Suppressor macrophage (primary cell): ENCODE results near the gene CEP112.
"Not testable (repeated sequence)": the region's sequence is repeated elsewhere in the genome, so short reads cannot be mapped to it uniquely, and the experiment has no call there.

Experiments used
- DNase-seq, 4 experiments: peaks; one replicate each; pipeline ENCODE4 v3.0.0-alpha.2; 2020 to 2022

Gene CEP112

DNA sequence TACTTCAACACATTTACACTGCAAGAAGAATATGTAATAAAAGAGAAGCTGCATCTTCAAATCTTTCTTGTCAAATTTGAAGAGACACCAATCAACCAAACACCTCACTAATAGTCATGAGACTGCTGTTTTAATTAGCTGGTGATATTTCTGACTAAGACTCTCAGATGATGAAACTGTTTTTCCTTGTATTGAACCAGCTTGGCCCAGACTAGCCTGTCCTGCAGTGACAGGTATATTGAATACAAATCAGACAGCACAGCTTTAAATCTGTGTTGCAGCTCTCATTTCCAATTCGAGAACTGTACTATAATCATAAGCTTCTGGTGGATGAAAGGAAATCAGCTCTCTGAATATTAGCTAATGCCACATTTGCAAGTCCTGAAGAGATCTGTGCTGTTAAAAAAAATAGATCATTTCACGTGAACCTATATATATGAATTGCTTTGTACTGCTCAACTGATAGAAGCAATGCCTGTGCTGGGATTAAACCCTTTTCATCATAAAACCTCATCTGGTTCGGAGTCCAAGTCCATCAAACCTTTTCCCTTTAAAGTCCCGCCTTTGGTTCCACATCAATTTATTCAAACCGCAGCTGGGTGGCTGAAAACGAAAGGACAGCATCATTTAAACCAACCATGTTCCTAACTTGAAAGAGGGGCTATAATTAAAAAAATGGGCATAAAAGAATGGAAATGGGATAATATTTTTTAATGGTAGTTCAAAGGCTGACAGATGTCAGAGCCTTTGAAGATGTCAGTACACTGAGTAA is 306.2 kb downstream of the CEP112 start:
- DNase-seq, result no peak

DNA sequence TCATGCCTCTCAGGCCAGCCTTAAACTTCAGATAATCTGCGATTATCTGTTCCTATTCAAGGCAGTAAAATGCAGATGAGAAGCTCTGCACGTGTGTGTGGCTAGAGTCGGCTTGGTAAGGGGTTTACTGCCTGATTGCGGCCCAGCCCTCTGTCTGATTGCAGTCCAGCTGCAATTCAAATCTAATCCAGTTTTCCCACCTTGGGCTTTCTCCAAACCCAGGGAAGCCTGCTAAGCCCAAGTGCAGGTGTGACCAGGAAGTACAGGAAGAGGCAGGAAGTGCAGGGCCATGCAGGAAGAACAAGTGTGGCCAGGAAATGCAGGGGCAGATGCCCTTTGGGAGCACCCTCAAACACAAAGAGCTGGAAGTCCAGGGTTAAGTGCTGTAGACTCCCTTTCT is 314.9 kb downstream of the CEP112 start:
- no peak for DNase-seq

DNA sequence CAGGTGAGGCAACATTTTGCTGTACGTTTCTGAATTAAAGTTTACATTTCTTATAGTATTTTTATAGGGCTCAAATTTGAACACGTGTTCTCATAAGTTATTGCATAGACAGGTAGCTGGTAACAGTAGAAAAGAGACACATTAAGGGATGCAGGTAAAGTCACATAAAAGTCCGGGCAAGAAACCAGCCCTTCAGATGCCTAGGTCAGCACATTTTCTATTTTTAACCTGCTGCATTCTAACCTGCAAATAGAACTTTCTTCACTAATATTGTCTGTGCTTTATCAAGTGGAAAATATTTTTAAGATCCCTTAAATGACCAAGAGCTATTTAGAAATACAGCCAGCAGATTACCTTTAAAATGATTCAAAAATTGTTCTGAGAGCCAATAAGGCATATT is 323.1 kb downstream of the CEP112 start:
- DNase-seq, result no peak

DNA sequence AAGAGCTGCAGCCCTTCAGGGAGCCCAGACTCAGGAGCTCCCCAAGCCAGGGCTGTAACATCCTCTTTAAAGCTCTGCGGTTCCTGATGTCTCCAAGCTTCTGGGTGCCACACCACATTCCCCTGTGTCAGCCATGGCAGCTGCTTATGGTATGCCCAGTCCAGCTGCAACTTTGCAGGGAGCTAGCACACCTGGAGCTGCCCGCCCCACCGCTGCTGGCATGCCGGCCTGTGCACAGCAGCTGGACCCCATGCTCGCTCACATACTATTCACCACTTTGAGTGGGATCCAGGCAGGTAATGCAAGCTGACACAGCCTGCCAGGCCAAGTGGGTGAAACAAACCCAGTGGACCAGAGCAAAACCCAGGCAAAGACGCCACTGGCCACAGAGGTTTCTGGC is 324.9 kb downstream of the CEP112 start:
- no peak for DNase-seq

DNA sequence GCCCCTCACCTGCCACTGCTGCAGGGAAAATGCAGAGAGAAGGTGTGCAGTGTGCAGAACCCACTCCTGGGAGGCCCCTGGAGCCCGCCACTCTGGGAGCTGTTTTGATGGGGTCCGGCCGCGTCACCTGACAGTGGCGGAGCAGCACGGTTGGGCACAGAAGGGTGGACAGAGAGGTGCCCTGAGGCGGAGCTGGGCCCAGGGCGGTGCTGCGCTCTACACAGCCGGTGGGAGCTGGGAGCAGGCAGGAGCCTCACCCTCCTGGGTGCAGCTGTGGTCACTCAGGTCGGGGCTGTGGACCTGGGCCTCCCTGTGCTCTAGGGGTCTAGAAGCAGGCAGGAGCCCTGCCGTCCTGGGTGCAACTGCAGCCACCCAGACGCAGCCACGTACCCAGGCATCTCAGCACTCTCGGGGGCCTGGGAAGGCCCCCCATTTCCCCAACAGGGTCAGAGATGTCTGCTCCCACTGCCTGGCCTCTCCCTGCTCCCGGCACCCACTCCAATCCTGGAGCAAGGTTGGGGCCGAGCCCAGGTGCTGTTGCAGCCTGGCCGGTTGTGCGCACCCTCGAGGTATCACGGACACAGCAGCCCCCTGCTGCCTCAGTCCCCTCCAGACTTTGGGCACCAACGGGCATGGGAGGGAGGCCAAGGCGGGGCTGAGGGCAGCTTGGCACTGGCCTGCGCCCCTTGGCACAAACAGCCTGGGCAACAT is 326.1 kb downstream of the CEP112 start:
- DNase-seq, result no peak

DNA sequence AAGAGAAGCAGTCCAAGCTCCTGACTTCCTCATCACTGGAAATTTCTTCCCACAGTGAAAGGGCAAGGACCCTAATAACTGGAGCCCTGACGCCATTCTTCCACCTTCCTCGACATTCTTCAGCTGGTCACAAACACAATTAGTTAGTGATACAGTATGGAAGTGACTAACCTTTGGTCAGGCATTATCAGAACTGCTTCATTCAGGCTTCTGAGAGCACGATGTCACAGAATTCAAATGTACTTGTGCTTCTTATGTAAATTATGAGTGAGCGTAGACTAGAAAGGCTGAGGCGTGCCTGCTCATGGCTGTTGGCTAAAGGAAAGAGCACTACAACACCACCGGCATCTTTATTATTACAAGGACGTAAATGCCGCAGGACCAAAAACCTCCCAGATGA is 327.5 kb downstream of the CEP112 start:
- DNase-seq, result no peak

DNA sequence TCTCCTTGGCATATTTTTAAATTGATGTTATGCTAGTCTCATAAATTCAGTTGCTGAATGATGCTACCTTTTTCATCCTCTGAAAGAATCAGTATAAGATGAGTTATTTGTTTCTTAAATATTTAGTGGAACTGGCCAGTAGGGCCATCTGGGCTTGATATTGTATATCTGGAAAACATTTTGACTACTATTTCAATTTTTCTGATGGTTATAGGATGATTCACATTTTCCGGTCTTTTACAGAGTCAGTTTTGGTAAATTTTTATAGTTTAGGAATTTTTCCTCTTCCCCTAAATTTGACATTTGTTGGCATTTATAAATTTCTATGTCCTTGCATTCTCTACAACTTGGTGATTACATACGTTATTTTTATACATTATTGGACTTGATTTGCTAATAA is 334.2 kb downstream of the CEP112 start:
- no peak for DNase-seq

DNA sequence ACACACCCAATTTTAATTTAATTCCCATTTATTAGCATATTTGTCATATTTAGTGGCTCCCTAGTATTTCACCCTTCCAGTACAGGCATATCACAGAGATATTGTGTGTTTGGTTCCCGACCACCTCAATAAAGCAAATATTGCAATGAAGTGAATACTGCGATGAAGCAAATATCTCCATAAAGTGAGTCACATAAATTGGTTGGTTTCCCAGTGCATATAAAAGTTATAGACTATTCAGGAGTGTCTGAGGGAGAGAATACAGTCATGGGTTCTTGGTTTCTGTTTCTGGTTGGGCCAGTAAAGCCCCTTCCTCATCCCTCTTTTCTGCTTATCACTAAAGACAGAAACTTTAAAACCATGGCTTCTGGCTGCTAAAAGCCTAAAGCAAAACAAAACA is 335.1 kb downstream of the CEP112 start:
- no peak for DNase-seq

DNA sequence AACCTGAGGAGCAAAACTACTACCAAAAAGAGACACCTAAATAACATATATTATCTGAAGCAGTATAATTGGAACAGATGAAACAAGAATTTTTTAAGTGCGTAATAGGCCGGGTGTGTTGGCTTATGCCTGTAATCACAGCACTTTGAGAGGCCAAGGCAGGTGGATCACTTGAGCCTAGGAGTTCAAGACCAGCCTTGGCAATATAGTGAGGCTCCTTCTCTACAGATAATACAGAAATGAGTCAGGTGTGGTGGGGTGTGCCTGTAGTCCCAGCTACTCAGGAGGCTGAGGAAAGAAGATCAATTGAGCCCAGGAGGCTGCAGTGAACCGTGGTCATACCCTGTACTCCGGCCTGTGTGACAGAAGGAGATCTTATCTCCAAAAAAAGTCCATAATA is 336.3 kb downstream of the CEP112 start:
- no peak for DNase-seq

DNA sequence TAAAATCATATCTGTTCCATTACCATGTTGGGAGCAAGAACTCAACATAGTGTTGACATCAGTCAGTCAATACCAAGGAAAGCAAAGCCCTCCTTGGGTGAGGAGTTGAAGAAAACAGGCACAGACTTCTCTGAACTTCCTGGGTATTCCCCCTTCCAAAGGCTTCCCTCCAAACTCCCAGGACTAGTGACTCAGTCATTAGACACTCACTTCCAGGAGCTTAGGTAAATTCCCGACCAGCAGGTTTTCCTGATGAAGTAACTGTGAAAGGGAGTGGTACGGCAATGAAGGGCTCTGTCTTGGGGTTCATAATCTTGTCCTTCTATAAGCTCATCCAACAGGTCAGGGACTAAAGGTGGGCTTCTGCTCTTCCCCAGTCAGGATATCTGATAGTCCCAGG is 336.7 kb downstream of the CEP112 start:
- DNase-seq, result no peak

DNA sequence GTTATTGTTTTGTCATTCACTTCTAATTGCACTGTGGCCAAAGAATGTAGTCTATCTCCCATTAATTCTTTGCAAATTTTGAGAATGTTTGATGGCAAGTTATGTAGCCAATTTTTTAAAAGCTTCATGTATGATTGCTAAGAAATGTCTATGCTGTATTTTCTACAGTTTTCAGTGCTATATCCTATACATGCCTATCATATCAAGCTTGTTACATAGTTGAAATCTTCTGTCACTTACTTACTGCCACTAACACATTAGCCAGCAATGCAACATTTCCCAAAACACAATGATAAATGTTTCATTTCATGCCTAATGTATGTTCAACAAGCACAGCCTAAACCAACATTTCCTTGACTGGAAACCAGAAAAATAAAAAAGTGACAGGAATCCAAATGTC is 338.1 kb downstream of the CEP112 start:
- DNase-seq, result no peak

DNA sequence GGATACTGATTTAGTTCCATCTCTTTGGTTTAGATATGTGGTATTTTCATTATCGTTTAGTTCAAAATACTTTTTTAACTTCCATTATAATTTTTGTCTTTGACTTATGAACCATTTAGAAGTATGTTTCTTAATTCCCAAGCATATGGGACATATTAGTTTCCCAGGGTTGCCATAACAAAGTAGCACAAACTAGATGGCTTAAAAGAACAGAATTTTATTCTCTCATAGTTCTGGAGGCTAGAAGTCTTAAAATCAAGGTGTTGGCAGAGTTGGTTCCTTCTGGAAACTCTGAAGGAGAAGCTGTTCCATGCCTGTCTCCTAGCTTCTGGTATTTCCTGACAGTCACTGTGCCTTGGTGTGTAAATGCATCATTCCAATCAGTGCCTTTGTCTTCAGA is 339.0 kb downstream of the CEP112 start:
- DNase-seq, result no peak

DNA sequence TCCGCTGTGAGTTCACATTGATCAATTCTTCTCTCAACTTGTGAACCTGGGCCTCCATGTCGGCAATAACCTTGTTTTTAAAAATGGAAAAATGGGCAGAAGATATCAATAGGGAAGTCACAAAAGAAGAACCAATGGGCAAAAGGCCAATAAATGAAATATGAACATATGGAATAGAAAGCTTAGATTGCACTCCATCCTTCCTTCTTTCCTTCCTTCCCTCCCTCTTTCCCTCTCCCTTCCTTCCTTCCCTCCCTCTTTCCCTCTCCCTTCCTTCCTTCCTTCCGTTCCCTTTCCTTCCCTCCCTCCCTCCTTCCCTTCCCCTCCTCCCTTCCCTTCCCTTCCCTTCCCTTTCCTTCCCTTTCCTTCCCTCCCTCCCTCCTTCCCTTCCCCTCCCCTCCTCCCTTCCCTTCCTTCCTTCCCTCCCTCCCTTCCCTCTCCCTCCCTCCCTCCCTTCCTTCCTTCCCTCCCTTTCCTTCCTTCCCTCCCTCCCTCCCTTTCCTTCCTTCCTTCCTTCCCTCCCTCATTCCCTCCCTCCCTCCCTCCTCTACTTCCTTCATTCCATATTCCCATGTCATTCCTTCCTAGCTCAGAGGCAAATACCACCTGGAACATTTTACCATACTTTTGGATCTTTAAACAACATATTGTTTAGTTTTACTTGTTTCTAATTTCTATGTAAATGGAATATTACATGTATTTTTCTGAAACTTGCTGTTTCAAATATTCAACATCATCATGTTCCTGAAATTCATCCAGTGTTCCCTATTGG is 339.8 kb downstream of the CEP112 start:
- no peak for DNase-seq

DNA sequence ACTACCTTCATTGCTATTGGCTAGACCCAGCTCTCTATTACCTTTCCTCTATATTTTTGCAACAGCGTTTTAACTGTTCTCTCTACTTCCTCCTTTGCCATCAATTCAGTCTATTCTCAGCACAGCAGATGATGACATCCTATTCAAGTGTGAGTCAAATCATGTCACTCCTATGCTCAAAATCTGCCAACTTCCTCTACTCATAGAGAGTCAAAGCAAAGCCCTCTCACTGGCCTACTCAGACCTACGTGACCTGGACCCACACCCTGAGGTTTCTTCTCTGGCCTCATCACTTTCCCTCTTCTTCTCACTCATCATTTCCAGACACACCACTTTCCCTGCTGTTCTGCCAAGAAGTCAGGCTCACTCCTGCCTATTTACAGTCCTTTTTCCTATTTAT is 341.4 kb downstream of the CEP112 start:
- peak; percentile 32 to 80 (median 59) for DNase-seq

DNA sequence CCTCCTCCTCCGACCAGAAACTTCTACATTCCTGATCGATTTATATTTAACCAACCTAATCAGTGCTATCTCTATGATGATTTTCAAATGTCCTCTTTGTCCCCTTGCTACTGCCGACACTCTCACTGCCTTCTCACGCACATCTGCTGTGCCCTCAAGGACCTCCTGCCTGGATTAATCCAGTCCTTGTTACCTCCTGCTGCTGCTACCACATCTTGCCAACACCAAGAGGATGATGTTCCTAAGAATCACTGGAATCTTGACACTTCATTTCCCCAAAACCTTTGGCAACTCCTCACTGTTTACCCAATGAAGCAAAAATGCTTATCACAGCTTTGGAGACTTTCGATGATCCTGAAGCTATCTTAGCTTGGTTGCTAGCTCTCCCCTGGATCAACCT is 343.2 kb downstream of the CEP112 start:
- no peak for DNase-seq

DNA sequence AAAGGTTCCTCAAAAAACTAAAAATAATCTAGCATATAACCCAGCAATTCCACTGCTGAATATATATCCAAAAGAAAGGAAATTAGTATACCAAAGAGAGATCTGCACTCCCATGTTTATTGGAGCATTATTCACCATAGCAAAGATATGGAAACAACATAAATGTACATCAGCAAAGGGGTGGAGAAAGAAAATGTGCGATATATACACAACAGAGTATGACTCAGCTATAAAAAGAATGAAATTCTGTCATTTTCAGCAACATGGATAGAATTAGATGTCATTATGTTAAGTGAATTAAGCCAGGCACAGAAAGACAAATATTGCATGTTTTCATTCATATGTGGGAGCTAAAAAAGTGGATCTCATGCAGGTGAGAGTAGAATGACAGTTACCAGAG is 350.8 kb downstream of the CEP112 start:
- no peak for DNase-seq

DNA sequence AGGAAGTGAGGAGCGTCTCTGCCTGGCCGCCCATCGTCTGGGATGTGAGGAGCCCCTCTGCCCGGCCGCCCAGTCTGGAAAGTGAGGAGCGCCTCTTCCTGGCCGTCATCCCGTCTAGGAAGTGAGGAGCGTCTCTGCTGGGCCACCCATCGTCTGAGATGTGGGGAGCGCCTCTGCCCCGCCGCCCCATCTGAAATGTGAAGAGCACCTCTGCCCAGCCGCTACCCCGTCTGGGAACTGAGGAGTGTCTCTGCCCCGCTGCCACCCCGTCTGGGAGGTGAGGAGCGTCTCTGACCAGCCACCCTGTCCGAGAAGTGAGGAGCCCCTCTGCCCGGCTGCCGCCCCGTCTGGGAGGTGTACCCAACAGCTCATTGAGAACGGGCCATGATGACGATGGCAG is 354.7 kb downstream of the CEP112 start:
- DNase-seq, result not testable (repeated sequence)

DNA sequence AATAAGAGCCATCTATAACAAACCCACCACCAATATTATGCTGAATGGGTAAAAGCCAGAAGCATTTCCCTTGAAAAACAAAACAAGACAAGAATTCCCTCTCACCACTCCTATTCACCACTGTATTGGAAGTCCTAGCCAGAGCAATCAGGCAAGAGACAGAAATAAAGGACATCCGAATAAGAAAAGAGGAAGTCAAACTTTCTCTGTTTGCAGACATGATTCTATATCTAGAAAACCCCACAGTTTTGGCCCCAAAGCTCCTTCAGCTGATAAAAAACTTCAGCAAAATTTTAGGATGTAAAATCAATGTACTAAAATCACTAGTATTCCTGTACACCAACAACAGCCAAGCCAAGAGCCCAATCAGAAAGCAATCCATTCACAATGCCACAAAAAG is 358.7 kb downstream of the CEP112 start:
- no peak for DNase-seq

DNA sequence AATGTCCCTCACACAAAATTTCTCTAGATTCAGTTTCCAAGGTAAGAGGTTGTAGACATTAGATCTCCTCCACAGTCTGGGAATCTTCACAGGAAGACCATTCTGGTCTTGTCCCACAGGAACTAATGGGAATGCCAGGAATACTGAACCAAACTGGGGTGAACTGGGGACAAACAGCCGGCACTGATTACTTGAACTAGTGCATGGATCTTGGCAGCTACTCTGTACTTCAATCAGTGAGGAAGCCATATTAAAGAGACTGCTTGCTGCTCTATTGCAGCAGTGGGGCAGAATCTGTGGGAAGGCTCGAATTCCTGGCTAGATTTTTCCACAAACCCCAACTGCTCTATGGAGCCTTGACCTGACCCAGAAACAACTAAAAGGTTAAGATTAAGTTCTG is 361.6 kb downstream of the CEP112 start:
- DNase-seq, result no peak

DNA sequence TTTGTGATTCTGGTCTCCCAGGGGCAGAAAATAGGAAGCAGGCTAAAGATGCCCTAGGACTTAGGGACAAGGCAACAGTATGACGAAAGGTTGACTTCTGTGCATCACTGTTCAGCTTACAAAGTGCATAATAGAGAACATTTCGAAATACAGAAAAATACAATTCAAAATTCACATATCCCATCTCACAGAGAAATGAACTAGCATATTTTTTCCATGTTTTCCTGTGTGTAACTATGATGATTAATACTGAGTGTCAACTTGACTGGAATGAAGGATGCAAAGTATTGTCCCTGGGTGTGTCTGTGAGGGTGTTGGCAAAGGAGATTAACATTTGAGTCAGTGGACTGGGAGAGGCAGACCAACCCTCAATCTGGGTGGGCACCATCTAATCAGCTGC is 365.4 kb downstream of the CEP112 start:
- DNase-seq, result not testable (repeated sequence)

DNA sequence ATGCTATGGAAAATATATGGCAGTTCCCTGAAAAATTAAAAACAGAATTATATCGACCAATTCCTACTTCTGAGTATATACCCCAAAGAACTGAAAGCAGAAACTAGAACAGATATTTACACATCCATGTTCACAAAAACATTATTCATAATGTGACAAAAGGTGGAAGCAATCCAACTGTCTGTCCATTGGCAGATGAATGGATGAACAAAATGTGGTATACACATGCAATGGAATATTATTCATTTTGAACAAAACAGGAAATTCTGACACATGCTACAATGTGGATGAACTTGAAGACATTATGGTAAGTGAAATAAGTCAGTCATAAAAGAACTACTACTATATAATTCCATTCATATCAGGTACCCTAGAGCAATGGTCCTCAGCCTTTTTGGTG is 367.0 kb downstream of the CEP112 start:
- no peak for DNase-seq

DNA sequence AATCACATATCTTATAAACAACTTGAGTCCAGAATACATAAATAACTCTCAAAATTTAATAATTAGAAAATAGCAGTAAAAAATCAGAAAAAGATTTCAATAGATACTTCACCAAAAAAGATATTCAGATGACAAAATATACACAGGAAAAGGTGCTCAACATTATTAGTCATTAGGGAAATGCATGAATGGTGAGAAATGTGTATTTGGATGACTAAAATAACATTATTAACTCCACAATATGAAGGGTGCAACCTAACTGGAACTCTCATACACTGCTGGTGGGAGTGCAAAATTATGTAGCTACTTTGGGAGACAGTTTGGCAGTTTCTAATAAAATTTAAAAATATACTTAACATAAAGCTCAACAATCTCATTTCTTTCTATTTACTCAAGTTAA is 368.2 kb downstream of the CEP112 start:
- no peak for DNase-seq

DNA sequence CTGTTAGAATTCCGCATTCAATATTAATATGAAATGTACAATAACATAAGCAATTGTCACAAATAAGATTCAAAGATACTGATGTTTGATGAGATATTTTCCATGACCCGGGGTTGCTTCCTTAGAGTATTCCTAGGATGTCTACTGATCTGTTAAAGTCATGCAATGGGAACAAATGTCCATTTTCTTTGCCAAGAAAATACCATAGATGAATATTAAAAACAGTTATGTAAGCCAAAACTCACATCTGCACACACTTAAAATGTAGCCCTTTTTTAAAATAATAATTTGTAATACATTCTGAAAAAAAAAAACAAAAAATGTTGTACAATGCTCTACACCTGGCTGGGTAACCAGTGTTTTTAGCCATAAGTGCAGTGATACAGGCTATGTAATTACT is 371.1 kb downstream of the CEP112 start:
- DNase-seq, result no peak

DNA sequence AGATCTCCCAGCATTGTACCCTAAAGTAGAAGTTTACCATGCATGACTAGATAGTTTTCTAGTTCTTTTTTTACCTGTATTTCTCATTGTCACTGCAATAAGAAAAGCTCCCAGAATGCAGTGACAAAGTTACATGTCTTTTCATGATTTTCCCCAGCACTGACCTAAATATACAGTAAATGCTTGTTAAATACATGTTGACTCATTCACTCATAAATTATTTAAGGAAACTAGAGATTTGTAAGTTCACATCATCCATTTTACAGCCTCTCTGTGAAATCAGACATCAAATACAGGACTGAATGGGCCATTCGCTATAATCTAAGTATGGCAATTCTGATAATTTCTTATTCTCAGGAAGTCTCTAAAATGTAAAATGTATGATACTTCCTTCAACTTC is 371.6 kb downstream of the CEP112 start:
- DNase-seq, result no peak
